ENCODE results near the gene PTPRG. TPM values are rescaled to one million over a fixed set of nuclear protein-coding genes. Genes with fewer than 3 reads are reported as not detected.

The PTPRG gene
- total RNA-seq, 1 experiment from 2014 or later: 0.74 TPM

GRCh38 chr3:61808999-61809398 is 247.6 kb downstream of the PTPRG start:
- TF ChIP-seq POLR2AphosphoS5 (IDR thresholded peaks at IDR 0.05; ENCODE audit: low read depth, low read length) (no peak), TCF7L2 (IDR thresholded peaks at IDR 0.05; ENCODE audit: low read depth, low read length) (no peak), SIN3A (IDR thresholded peaks at IDR 0.05; ENCODE audit: borderline replicate concordance, insufficient read depth, low read depth, low read length) (no peak), CTCF (IDR thresholded peaks at IDR 0.05) (no peak), REST (IDR thresholded peaks at IDR 0.05; ENCODE audit: insufficient read depth in 1 of 2, low read depth in 2 of 2, low read length in 1 of 2) (no peak)
- CTCF ChIA-PET: no interaction called here
- ATAC-seq (no peak), DNase-seq (ENCODE audit: low read depth, low spot score) (no peak)
- BruUV-seq (replicated peaks): no TSS peak
- Histone ChIP-seq H3K4me3 (ENCODE audit: low read depth in 2 of 2, low read length in 2 of 2) (no peak overlapping the region), H3K9me3 (ENCODE audit: control insufficient read depth, insufficient read depth, low read depth, low read length) (no peaks in the 10 kb centered on the region), H3K36me3 (ENCODE audit: control insufficient read depth, insufficient read depth, low read length) (no peaks in the 10 kb centered on the region), H3K27ac (ENCODE audit: low read length) (no peak overlapping the region), H3K27me3 (ENCODE audit: control insufficient read depth, insufficient read depth, low read length) (no peaks in the 10 kb centered on the region), H3K4me1 (ENCODE audit: control insufficient read depth, insufficient read depth, low read length) (no peaks in the 10 kb centered on the region)
- intact Hi-C loops (cut with micrococcal nuclease; ENCODE audit: unreplicated experiment): no loop called here
- in situ Hi-C loops (cut with HindIII; ENCODE audit: low pct_unique_long_range_greater_than_20kb, low sequenced_read_pairs): no loop called here
- POLR2A ChIA-PET: no interaction called here

GRCh38 chr3:61809879-61810278 is 248.5 kb downstream of the PTPRG start:
- Histone ChIP-seq H3K27me3 (ENCODE audit: control insufficient read depth, insufficient read depth, low read length) (no peaks in the 10 kb centered on the region), H3K9me3 (ENCODE audit: control insufficient read depth, insufficient read depth, low read depth, low read length) (no peaks in the 10 kb centered on the region), H3K4me1 (ENCODE audit: control insufficient read depth, insufficient read depth, low read length) (no peaks in the 10 kb centered on the region), H3K27ac (ENCODE audit: low read length) (no peak overlapping the region), H3K4me3 (ENCODE audit: low read depth in 2 of 2, low read length in 2 of 2) (no peak overlapping the region), H3K36me3 (ENCODE audit: control insufficient read depth, insufficient read depth, low read length) (no peaks in the 10 kb centered on the region)
- intact Hi-C loops (cut with micrococcal nuclease; ENCODE audit: unreplicated experiment): no loop called here
- ATAC-seq (no peak), DNase-seq (ENCODE audit: low read depth, low spot score) (no peak)
- CTCF ChIA-PET: no interaction called here
- POLR2A ChIA-PET: no interaction called here
- no TSS peak for BruUV-seq (replicated peaks)
- no peak for TF ChIP-seq POLR2AphosphoS5 (IDR thresholded peaks at IDR 0.05; ENCODE audit: low read depth, low read length)
- no peak for TF ChIP-seq TCF7L2 (IDR thresholded peaks at IDR 0.05; ENCODE audit: low read depth, low read length)
- TF ChIP-seq REST (IDR thresholded peaks at IDR 0.05; ENCODE audit: insufficient read depth in 1 of 2, low read depth in 2 of 2, low read length in 1 of 2): no peak
- TF ChIP-seq SIN3A (IDR thresholded peaks at IDR 0.05; ENCODE audit: borderline replicate concordance, insufficient read depth, low read depth, low read length): no peak
- no peak for TF ChIP-seq CTCF (IDR thresholded peaks at IDR 0.05)
- in situ Hi-C loops (cut with HindIII; ENCODE audit: low pct_unique_long_range_greater_than_20kb, low sequenced_read_pairs): no loop called here

Measured in Panc1 (cell line).